H1 (cell line): ENCODE measurements around the gene IQCH. TPM values are rescaled to one million over a fixed set of nuclear protein-coding genes. Genes with fewer than 3 reads are reported as not detected.

Experiments
- CTCF ChIA-PET: fragments of 300-600 bp; sonication (Branson Sonifier 250); formaldehyde crosslinking; loops from one replicate; lab custom pipeline; 2021; ENCODE audit not compliant: partially characterized antibody; lab: Charles Lee
- POLR2A ChIA-PET: fragments of 300-600 bp; sonication (Branson Sonifier 250); formaldehyde crosslinking; loops from one replicate; lab custom pipeline; 2021; ENCODE audit warnings: inconsistent platforms; ENCODE audit not compliant: partially characterized antibody; lab: Charles Lee
- DNase-seq, 2 experiments: peaks; one replicate each; pipeline versions ENCODE4 v3.0.0 to v3.0.0-alpha.2; 2010 to 2022; ENCODE audit warnings: low spot score in 2 of 2, low read depth in 1 of 2, mixed read lengths in 1 of 2
- FAIRE-seq: peaks from 2 replicates; lab custom pipeline; 2011; peaks lifted over from hg19 to GRCh38; lab: Jason Lieb, UNC
- H2AFZ ChIP-seq: 2 replicates; pipeline ENCODE4 v1.8.1; 2012; ENCODE audit warnings: low read length, inconsistent platforms
- H2AK5ac ChIP-seq: 2 replicates; pipeline ENCODE4 v1.6.1; 2013; ENCODE audit warnings: low read depth, low read length
- H2BK120ac ChIP-seq: replicated peaks from 2 replicates; pipeline ENCODE3; 2013; ENCODE audit warnings: low read depth, low read length, inconsistent platforms
- H2BK12ac ChIP-seq: 2 replicates; pipeline ENCODE4 v1.6.1; 2013; ENCODE audit warnings: low read depth, low read length
- H2BK15ac ChIP-seq: 2 replicates; pipeline ENCODE4 v1.6.1; 2013; ENCODE audit warnings: low read length
- H2BK20ac ChIP-seq: 2 replicates; pipeline ENCODE4 v1.6.1; 2013; ENCODE audit warnings: low read length
- H2BK5ac ChIP-seq: 2 replicates; pipeline ENCODE4 v1.6.1; 2013; ENCODE audit warnings: low read depth, low read length
- H3K14ac ChIP-seq: 2 replicates; pipeline ENCODE4 v1.6.1; 2013; ENCODE audit warnings: inconsistent platforms; ENCODE audit not compliant: insufficient read length
- H3K18ac ChIP-seq: 2 replicates; pipeline ENCODE4 v1.6.1; 2013; ENCODE audit warnings: low read length; ENCODE audit errors: extremely low read depth
- H3K23ac ChIP-seq: 2 replicates; pipeline ENCODE4 v1.6.1; 2013; ENCODE audit warnings: inconsistent platforms; ENCODE audit not compliant: insufficient read length
- H3K23me2 ChIP-seq: 2 replicates; pipeline ENCODE4 v1.6.1; 2013; ENCODE audit warnings: low read depth, low read length
- H3K27ac ChIP-seq: 2 replicates; pipeline ENCODE4 v1.6.1; 2011; ENCODE audit warnings: low read depth, low read length, inconsistent platforms
- H3K27me3 ChIP-seq, 4 experiments: replicated peaks in 1 of 4; 1 replicate in 1 of 4; 2 replicates in 3 of 4; pipeline versions ENCODE4 v1.6.1 to v1.8.1; 2011 to 2013; ENCODE audit warnings: low read length in 3 of 4, mild to moderate bottlenecking in 3 of 4, inconsistent platforms in 2 of 4, mixed read lengths in 2 of 4, moderate library complexity in 1 of 4; ENCODE audit not compliant: control insufficient read depth in 3 of 4, insufficient read depth in 3 of 4; ENCODE audit errors: extremely low read depth in 1 of 4
- H3K36me3 ChIP-seq, 4 experiments: 2 replicates each; pipeline versions ENCODE4 v1.6.1 to v1.8.1; 2011 to 2013; ENCODE audit warnings: mild to moderate bottlenecking in 4 of 4, low read length in 3 of 4, moderate library complexity in 2 of 4, control low read depth in 1 of 4, inconsistent platforms in 1 of 4; ENCODE audit not compliant: insufficient read depth in 4 of 4, control insufficient read depth in 2 of 4
- H3K4ac ChIP-seq: replicated peaks from 2 replicates; pipeline ENCODE3; 2013; ENCODE audit warnings: low read length, low read depth, mixed read lengths, inconsistent platforms; ENCODE audit not compliant: insufficient read length
- H3K4me1 ChIP-seq, 4 experiments: replicated peaks in 1 of 4; 1 replicate in 1 of 4; 2 replicates in 3 of 4; pipeline versions ENCODE4 v1.6.1 to v1.8.1; 2011 to 2013; ENCODE audit warnings: low read length in 3 of 4, inconsistent platforms in 2 of 4, mixed read lengths in 1 of 4; ENCODE audit not compliant: insufficient read depth in 4 of 4, control insufficient read depth in 3 of 4
- H3K4me2 ChIP-seq, 2 experiments: 2 replicates each; pipeline versions ENCODE4 v1.6.1 to v1.8.1; 2011 to 2013; ENCODE audit warnings: low read depth in 2 of 2, low read length in 2 of 2, control low read depth in 1 of 2, inconsistent platforms in 1 of 2, mild to moderate bottlenecking in 1 of 2; ENCODE audit not compliant: insufficient read depth in 1 of 2
- H3K4me3 ChIP-seq, 4 experiments: fragments of 200-600, 300-600 bp in 1 of 4; sonication (generic), shearing (Covaris generic), sonication (Bioruptor Twin) in 1 of 4; 2 replicates each; pipeline versions ENCODE4 v1.5.1 to v1.8.1; 2011 to 2016; ENCODE audit warnings: low read length in 4 of 4, low read depth in 3 of 4, control low read depth in 2 of 4, inconsistent platforms in 2 of 4, mild to moderate bottlenecking in 2 of 4, mixed read lengths in 1 of 4, moderate library complexity in 1 of 4; ENCODE audit not compliant: insufficient read depth in 2 of 4; ENCODE audit errors: extremely low read depth in 1 of 4
- H3K56ac ChIP-seq: replicated peaks from 2 replicates; pipeline ENCODE3; 2013; ENCODE audit warnings: low read depth, mild to moderate bottlenecking, mixed read lengths, low read length, inconsistent platforms; ENCODE audit not compliant: insufficient read length
- H3K79me1 ChIP-seq: 2 replicates; pipeline ENCODE4 v1.6.1; 2013; ENCODE audit warnings: low read depth, low read length, control low read depth
- H3K79me2 ChIP-seq, 2 experiments: 2 replicates each; pipeline versions ENCODE4 v1.6.1 to v1.8.1; 2012 to 2013; ENCODE audit warnings: low read length in 2 of 2, mild to moderate bottlenecking in 2 of 2, inconsistent platforms in 1 of 2; ENCODE audit not compliant: insufficient read depth in 2 of 2, control insufficient read depth in 1 of 2
- H3K9ac ChIP-seq, 4 experiments: replicated peaks in 1 of 4; 1 replicate in 1 of 4; 2 replicates in 3 of 4; pipeline versions ENCODE4 v1.6.1 to v1.8.1; 2011 to 2013; ENCODE audit warnings: low read depth in 3 of 4, low read length in 3 of 4, control low read depth in 2 of 4, mild to moderate bottlenecking in 2 of 4, moderate library complexity in 2 of 4, inconsistent platforms in 1 of 4; ENCODE audit errors: extremely low read depth in 1 of 4
- H3K9me3 ChIP-seq, 2 experiments: 2 replicates each; pipeline versions ENCODE4 v1.6.1 to v1.8.1; 2012 to 2013; ENCODE audit warnings: mild to moderate bottlenecking in 2 of 2, moderate library complexity in 2 of 2, control low read depth in 1 of 2, inconsistent platforms in 1 of 2, low read depth in 1 of 2, low read length in 1 of 2, mixed read lengths in 1 of 2; ENCODE audit not compliant: insufficient read depth in 2 of 2
- H4K20me1 ChIP-seq, 2 experiments: replicated peaks in 1 of 2; 2 replicates each; pipeline versions ENCODE3 to v1.8.1; 2011 to 2013; ENCODE audit warnings: inconsistent platforms in 2 of 2, low read length in 2 of 2, mild to moderate bottlenecking in 1 of 2; ENCODE audit not compliant: insufficient read depth in 2 of 2, control insufficient read depth in 1 of 2
- H4K5ac ChIP-seq: 2 replicates; pipeline ENCODE4 v1.6.1; 2013; ENCODE audit warnings: low read length, low read depth, mixed read lengths, inconsistent platforms; ENCODE audit not compliant: insufficient read length
- H4K8ac ChIP-seq: 2 replicates; pipeline ENCODE4 v1.8.0; 2013; ENCODE audit warnings: mild to moderate bottlenecking, moderate library complexity, low read length, inconsistent platforms; ENCODE audit not compliant: insufficient read depth; ENCODE audit errors: extremely low read depth
- H4K91ac ChIP-seq: replicated peaks from 2 replicates; pipeline ENCODE3; 2013; ENCODE audit warnings: low read length, mixed read lengths, inconsistent platforms; ENCODE audit not compliant: insufficient read length
- BRCA1 ChIP-seq: IDR thresholded peaks from 2 replicates; pipeline ENCODE4 v1.6.1; 2012; ENCODE audit warnings: low read depth, low read length, improper control_type of control experiment
- CBX5 ChIP-seq: fragments of 300-800, 300-1000 bp; sonication (generic); IDR thresholded peaks from 2 replicates; pipeline ENCODE4 v1.7.1; 2016; ENCODE audit warnings: antibody characterized with exemption, low read length, low read depth
- CBX8 ChIP-seq: fragments of 300-800, 300-1000 bp; sonication (generic); IDR thresholded peaks from 2 replicates; pipeline ENCODE4 v1.7.1; 2016; ENCODE audit warnings: low read depth, low read length, borderline replicate concordance
- CHD1 ChIP-seq: IDR thresholded peaks from 2 replicates; pipeline ENCODE4 v1.6.1; 2012; ENCODE audit warnings: low read depth, low read length, improper control_type of control experiment
- GABPA ChIP-seq: IDR thresholded peaks from 2 replicates; pipeline ENCODE4 v1.6.1; 2011; ENCODE audit warnings: mild to moderate bottlenecking, low read length, moderate library complexity, borderline replicate concordance; ENCODE audit not compliant: insufficient read depth
- MAFK ChIP-seq: IDR thresholded peaks from 2 replicates; pipeline ENCODE4 v1.6.1; 2012; ENCODE audit warnings: low read depth, mild to moderate bottlenecking, improper control_type of control experiment, low read length
- RNF2 ChIP-seq: fragments of 200-900, 300-1000 bp; sonication (generic); IDR thresholded peaks from 2 replicates; pipeline ENCODE4 v1.7.1; 2016; ENCODE audit warnings: borderline replicate concordance, low read depth, mild to moderate bottlenecking, antibody characterized with exemption, low read length; ENCODE audit not compliant: poor library complexity, severe bottlenecking; ENCODE audit errors: missing control alignments
- SIRT6 ChIP-seq: IDR thresholded peaks from one replicate; pipeline ENCODE4 v1.7.1; 2012; ENCODE audit warnings: low read length, inconsistent platforms
- SIX5 ChIP-seq: IDR thresholded peaks from 2 replicates; pipeline ENCODE4 v1.6.1; 2011; ENCODE audit warnings: mild to moderate bottlenecking, low read depth, low read length
- TAF1 ChIP-seq: IDR thresholded peaks from 2 replicates; pipeline ENCODE4 v1.6.1; 2011; ENCODE audit warnings: mild to moderate bottlenecking, low read depth, low read length
- TCF12 ChIP-seq: IDR thresholded peaks from 2 replicates; pipeline ENCODE4 v1.6.1; 2011; ENCODE audit warnings: low read depth, mild to moderate bottlenecking, low read length
- WGBS, 2 experiments: shearing (Covaris generic) in 1 of 2; methylation state at CpG; one replicate each; pipeline versions ENCODE4 v1.1.6 to v1.1.7; 2013 to 2015; ENCODE audit warnings: low lambda C conversion rate in 2 of 2, mixed read lengths in 2 of 2, inconsistent platforms in 1 of 2, low coverage in 1 of 2, missing lambda C conversion rate in 1 of 2; ENCODE audit not compliant: insufficient replicate concordance in 2 of 2, insufficient coverage in 1 of 2, insufficient read length in 1 of 2; ENCODE audit errors: extremely low coverage in 1 of 2, missing lambda C conversion rate in 1 of 2; 5-methylcytosine and 5-hydroxymethylcytosine counted together
- polyA plus RNA-seq, 7 experiments: library from polyadenylated mRNA; depleted of rRNA in 3 of 7; stranded (reverse) in 5 of 7; unstranded in 2 of 7; fragments of >200 nt in 5 of 7; fragments of 200-250 nt in 2 of 7; gene quantifications; 1 replicate in 5 of 7; 2 replicates in 1 of 7; 4 replicates in 1 of 7; pipeline versions ENCODE4 v1.2.1 to v1.2.3, GENCODE V29; 2011 to 2013; ENCODE audit warnings: missing spikeins in 2 of 7, mixed read lengths in 2 of 7
- total RNA-seq: library from RNA; stranded (reverse); fragmentation: NEBNext Ultra II Directional; extraction: Animal tissue kit (Norgen Biotek cat#: 25700); gene quantifications from 2 replicates; pipeline ENCODE4 v1.2.1, GENCODE V29; 2021

Gene IQCH
- total and polyA plus RNA-seq, 2 of the 8 experiments (the other 6 are each of a cell fraction or from before 2014, with no cell fraction given), result 0.60 to 1.9 TPM

- Histone ChIP-seq H2BK5ac (no peak overlapping the region), H3K18ac (no peak overlapping the region), H2BK15ac (no peak overlapping the region), H3K23me2 (no peaks in the 10 kb centered on the region), H3K79me2 (no peaks in the 10 kb centered on the region), H3K56ac (no peak overlapping the region), H3K4me2 (no peak overlapping the region), H2BK12ac (no peak overlapping the region), H3K36me3 (no peaks in the 10 kb centered on the region), H2BK120ac (no peak overlapping the region), H3K9ac (no peak overlapping the region), H4K5ac (no peak overlapping the region), H3K4ac (no peak overlapping the region), H3K27ac (no peak overlapping the region), H2AFZ (no peak overlapping the region), H3K23ac (no peak overlapping the region), H4K8ac (no peak overlapping the region), H4K91ac (no peak overlapping the region), H2BK20ac (no peak overlapping the region; the same call in 1 of the 2 replicates), H3K79me1 (no peaks in the 10 kb centered on the region), H4K20me1 (no peaks in the 10 kb centered on the region), H3K14ac (no peak overlapping the region), H3K4me3 (no peak overlapping the region), H3K9me3 (no peaks in the 10 kb centered on the region), H2AK5ac (no peak overlapping the region), H3K27me3 (no peaks in the 10 kb centered on the region), H3K4me1 (peaks cover 1 to 10% (median 6%) of the 10 kb centered on the region in 4 experiments; a peak in 5 of 7 replicates)
- WGBS, 2 experiments, result 81% methylated on average over 4 of the region's 4 CpGs; no CpG with 5 or more reads in 1 of the 2 experiments
- ChIA-PET POLR2A (interaction anchor here (1.2 kb wide), 1 partner anchor 9 kb away, joined by 3 read pairs; no protein-coding TSS in a partner anchor), CTCF (interaction anchor here (0.6 to 1.6 kb wide), 3 partner anchors 20 to 28 kb away, joined by 3 to 8 read pairs (median 3); no protein-coding TSS in a partner anchor)
- DNase-seq (no peak), FAIRE-seq (no peak)
- TF ChIP-seq GABPA, result no peak
- TF ChIP-seq SIRT6, result no peak
- TF ChIP-seq TAF1, result no peak
- no peak for TF ChIP-seq CHD1
- TF ChIP-seq CBX5, result no peak
- no peak for TF ChIP-seq TCF12
- TF ChIP-seq SIX5, result no peak
- TF ChIP-seq MAFK, result no peak
- TF ChIP-seq RNF2, result no peak
- no peak for TF ChIP-seq CBX8
- no peak for TF ChIP-seq BRCA1
These were observed 150.9 kb downstream of the IQCH start for GRCh38 chr15:67405208-67406191.
